Keratinocyte (primary cell): Measurements from ENCODE around the gene GAS2. TPM values are rescaled to one million over a fixed set of nuclear protein-coding genes. Genes with fewer than 3 reads are reported as not detected.

ENCODE experiments used
- DNase-seq: peaks from one replicate; pipeline ENCODE4 v3.0.0-alpha.2; 2011; ENCODE audit warnings: low read depth, missing footprints, low spot score
- FAIRE-seq: peaks from 2 replicates; lab custom pipeline; 2011; peaks lifted over from hg19 to GRCh38; lab: Jason Lieb, UNC
- H2AFZ ChIP-seq: 2 replicates; pipeline ENCODE4 v1.6.0; 2012; ENCODE audit warnings: low read length, control low read depth, inconsistent platforms; ENCODE audit not compliant: control insufficient read depth
- H3K27ac ChIP-seq: 2 replicates; pipeline ENCODE4 v1.5.1; 2011; ENCODE audit warnings: low read length; ENCODE audit not compliant: control insufficient read depth, insufficient read depth
- H3K27me3 ChIP-seq: 3 replicates; pipeline ENCODE4 v1.6.0; 2011; ENCODE audit warnings: low read length; ENCODE audit not compliant: control insufficient read depth, insufficient read depth; ENCODE audit errors: extremely low read depth
- H3K36me3 ChIP-seq, 2 experiments: 2 replicates in 1 of 2; 3 replicates in 1 of 2; pipeline ENCODE4 v1.5.1; 2011; ENCODE audit warnings: low read length in 2 of 2, mild to moderate bottlenecking in 1 of 2; ENCODE audit not compliant: control insufficient read depth in 2 of 2, insufficient read depth in 2 of 2; ENCODE audit errors: extremely low read depth in 1 of 2
- H3K4me1 ChIP-seq: 3 replicates; pipeline ENCODE4 v1.5.1; 2011; ENCODE audit warnings: low read length; ENCODE audit not compliant: control insufficient read depth, insufficient read depth; ENCODE audit errors: extremely low read depth
- H3K4me2 ChIP-seq: 3 replicates; pipeline ENCODE4 v1.6.0; 2011; ENCODE audit warnings: low read depth, low read length; ENCODE audit not compliant: control insufficient read depth, insufficient read depth; ENCODE audit errors: extremely low read depth
- H3K4me3 ChIP-seq, 3 experiments: fragments of 200-600 bp in 1 of 3; sonication (generic) in 1 of 3; 2 replicates in 2 of 3; 3 replicates in 1 of 3; pipeline ENCODE4 v1.5.1; 2011 to 2016; ENCODE audit warnings: low read length in 3 of 3, mild to moderate bottlenecking in 3 of 3, control low read depth in 2 of 3, inconsistent platforms in 1 of 3, low read depth in 1 of 3, mixed read lengths in 1 of 3, mixed run types in 1 of 3, moderate library complexity in 1 of 3; ENCODE audit not compliant: control insufficient read depth in 2 of 3, insufficient read depth in 2 of 3; ENCODE audit errors: extremely low read depth in 1 of 3
- H3K79me2 ChIP-seq: 2 replicates; pipeline ENCODE4 v1.6.0; 2012; ENCODE audit warnings: low read length; ENCODE audit not compliant: control insufficient read depth, insufficient read depth
- H3K9ac ChIP-seq: 3 replicates; pipeline ENCODE4 v1.6.0; 2011; ENCODE audit warnings: low read length; ENCODE audit not compliant: control insufficient read depth, insufficient read depth; ENCODE audit errors: extremely low read depth
- H3K9me1 ChIP-seq: 3 replicates; pipeline ENCODE4 v1.6.0; 2011; ENCODE audit warnings: low read length; ENCODE audit not compliant: control insufficient read depth, insufficient read depth; ENCODE audit errors: extremely low read depth
- H3K9me3 ChIP-seq: 2 replicates; pipeline ENCODE4 v1.5.1; 2012; ENCODE audit warnings: low read depth, low read length; ENCODE audit not compliant: control insufficient read depth
- H4K20me1 ChIP-seq: 3 replicates; pipeline ENCODE4 v1.6.0; 2011; ENCODE audit warnings: low read length; ENCODE audit not compliant: control insufficient read depth, insufficient read depth; ENCODE audit errors: extremely low read depth
- EZH2 ChIP-seq: IDR thresholded peaks from one replicate; pipeline ENCODE4 v1.6.1; 2012; ENCODE audit warnings: inconsistent platforms, mild to moderate bottlenecking, low read length, moderate library complexity
- dilution Hi-C: fragments of 300-500 bp; cut with MboI; formaldehyde crosslinking; loops from one replicate; pipeline ENCODE4 v1.7.0; 2020; ENCODE audit warnings: low sequenced_read_pairs; ENCODE audit not compliant: extremely low pct_ligation_motif_present
- polyA plus RNA-seq, 5 experiments: library from polyadenylated mRNA; depleted of rRNA in 3 of 5; stranded (reverse) in 3 of 5; stranded (forward) in 1 of 5; unstranded in 1 of 5; fragments of >200 nt; gene quantifications; 1 replicate in 1 of 5; 2 replicates in 3 of 5; 3 replicates in 1 of 5; pipeline versions ENCODE4 v1.2.1 to v1.2.3, GENCODE V29; 2011 to 2012; ENCODE audit warnings: missing spikeins in 2 of 5, low read depth in 1 of 5, low replicate concordance in 1 of 5
- TF ChIP-seq, protein P1 (sequence below), 3 experiments: IDR thresholded peaks in 1 of 3; conservative IDR thresholded peaks in 1 of 3; optimal IDR thresholded peaks in 1 of 3; 2 replicates in 2 of 3; 3 replicates in 1 of 3; pipeline versions ENCODE3 to v1.5.1; 2011; ENCODE audit warnings: low read length in 3 of 3, mild to moderate bottlenecking in 3 of 3, moderate library complexity in 2 of 3, control low read depth in 1 of 3, inconsistent platforms in 1 of 3; ENCODE audit not compliant: insufficient read depth in 2 of 3; ENCODE audit errors: extremely low read depth in 1 of 3

Gene GAS2
- polyA plus RNA-seq, 1 donor (not counting 4 experiments of a cell fraction or from before 2014, with no cell fraction given) = 0.62 TPM

DNA sequence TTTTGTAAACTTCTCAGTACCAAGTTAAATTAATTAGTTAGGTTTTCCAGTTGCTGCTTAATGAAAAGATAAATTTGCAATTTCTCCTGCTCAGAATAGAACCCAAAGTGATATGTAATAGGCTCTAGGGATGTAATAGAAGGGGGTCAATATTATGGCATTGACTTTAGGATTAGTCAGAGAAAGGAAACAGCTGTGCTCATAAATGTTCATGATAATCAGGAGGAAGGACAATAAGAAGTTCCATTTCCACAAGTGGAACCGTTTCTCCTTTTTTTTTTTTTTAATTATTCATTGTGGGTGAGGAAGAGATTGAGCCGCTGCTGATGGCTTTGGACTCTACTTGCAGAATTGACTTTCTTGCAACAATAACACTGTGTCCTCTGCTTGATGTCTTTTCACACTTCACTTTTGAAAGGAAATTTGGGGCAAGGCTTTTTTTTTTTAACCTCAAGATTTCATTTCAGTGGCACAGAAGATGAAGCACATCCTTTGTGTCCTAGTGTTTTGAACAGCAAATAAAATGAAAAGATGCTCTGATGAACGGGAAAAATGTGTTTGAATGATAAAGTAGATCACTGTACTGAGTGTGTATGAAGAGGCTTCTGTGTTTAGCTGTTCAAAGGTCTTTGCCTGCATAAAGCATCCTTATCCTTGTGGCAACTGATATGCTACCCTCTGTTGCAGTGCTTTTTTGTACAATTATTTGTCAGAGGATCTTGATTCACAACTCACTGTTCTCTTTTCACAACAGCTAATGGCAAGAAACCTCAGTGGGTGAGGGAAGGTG, 62.4 kb downstream of the GAS2 start:
- Histone ChIP-seq H3K79me2 (no peaks in the 10 kb centered on the region), H3K9ac (no peak overlapping the region), H2AFZ (no peak overlapping the region), H3K9me3 (no peaks in the 10 kb centered on the region), H3K36me3 (no peaks in the 10 kb centered on the region), H3K27me3 (no peaks in the 10 kb centered on the region), H4K20me1 (no peaks in the 10 kb centered on the region), H3K27ac (no peak overlapping the region), H3K4me1 (no peaks in the 10 kb centered on the region), H3K4me3 (no peak overlapping the region), H3K4me2 (no peak overlapping the region), H3K9me1 (no peaks in the 10 kb centered on the region)
- FAIRE-seq = no peak
- dilution Hi-C loops = no loop called here
- no peak for TF ChIP-seq EZH2
- DNase-seq = no peak

DNA sequence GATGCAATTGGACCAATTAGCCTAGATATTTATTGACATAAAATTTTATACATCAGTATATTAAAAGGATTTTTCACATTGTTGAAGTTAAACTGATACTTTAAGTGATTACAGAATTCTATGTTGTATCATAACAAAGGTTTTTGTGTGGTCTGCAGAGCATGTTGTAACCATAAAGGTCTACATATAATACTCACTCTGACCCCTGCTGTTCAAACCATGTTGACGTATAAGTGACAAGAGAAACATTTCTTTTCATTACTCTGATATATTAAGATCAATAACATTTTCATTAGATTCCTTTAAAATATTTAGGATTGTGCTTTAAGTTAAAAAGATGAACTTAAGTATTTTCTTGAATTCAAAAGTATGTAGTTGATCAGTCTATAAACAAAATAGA, 63.9 kb downstream of the GAS2 start:
- dilution Hi-C loops = no loop called here
- no peaks in the 10 kb centered on the region for H3K27me3 ChIP-seq
- no peak for DNase-seq
- H3K4me3 ChIP-seq = no peak overlapping the region
- TF ChIP-seq, protein P1, sequence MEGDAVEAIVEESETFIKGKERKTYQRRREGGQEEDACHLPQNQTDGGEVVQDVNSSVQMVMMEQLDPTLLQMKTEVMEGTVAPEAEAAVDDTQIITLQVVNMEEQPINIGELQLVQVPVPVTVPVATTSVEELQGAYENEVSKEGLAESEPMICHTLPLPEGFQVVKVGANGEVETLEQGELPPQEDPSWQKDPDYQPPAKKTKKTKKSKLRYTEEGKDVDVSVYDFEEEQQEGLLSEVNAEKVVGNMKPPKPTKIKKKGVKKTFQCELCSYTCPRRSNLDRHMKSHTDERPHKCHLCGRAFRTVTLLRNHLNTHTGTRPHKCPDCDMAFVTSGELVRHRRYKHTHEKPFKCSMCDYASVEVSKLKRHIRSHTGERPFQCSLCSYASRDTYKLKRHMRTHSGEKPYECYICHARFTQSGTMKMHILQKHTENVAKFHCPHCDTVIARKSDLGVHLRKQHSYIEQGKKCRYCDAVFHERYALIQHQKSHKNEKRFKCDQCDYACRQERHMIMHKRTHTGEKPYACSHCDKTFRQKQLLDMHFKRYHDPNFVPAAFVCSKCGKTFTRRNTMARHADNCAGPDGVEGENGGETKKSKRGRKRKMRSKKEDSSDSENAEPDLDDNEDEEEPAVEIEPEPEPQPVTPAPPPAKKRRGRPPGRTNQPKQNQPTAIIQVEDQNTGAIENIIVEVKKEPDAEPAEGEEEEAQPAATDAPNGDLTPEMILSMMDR (optimal IDR thresholded peaks at IDR 0.05 in 1 of 3, IDR thresholded peaks at IDR 0.05 in 1 of 3, conservative IDR thresholded peaks at IDR 0.05 in 1 of 3; ENCODE audit: extremely low read depth in 1 of 3, insufficient read depth in 2 of 3, low read length in 3 of 3) = peak in 1 of 3 experiments; percentile 10
- no peak for TF ChIP-seq EZH2
- no peaks in the 10 kb centered on the region for H3K79me2 ChIP-seq
- H3K27ac ChIP-seq = no peak overlapping the region
- no peaks in the 10 kb centered on the region for H3K36me3 ChIP-seq
- H2AFZ ChIP-seq = no peak overlapping the region
- no peak overlapping the region for H3K4me2 ChIP-seq
- H3K9me1 ChIP-seq = no peaks in the 10 kb centered on the region
- no peak overlapping the region for H3K9ac ChIP-seq
- no peaks in the 10 kb centered on the region for H4K20me1 ChIP-seq
- no peak for FAIRE-seq
- no peaks in the 10 kb centered on the region for H3K4me1 ChIP-seq
- no peaks in the 10 kb centered on the region for H3K9me3 ChIP-seq
